GM19455 (cell line): ENCODE results near the gene RALGAPB.
"Not testable (repeated sequence)": the region's sequence is repeated elsewhere in the genome, so short reads cannot be mapped to it uniquely, and the experiment has no call there.

Source experiments
- ATAC-seq: cut with Tn5 transposase; IDR thresholded peaks from one replicate; pipeline ENCODE4 v1.9.1; 2021; ENCODE audit not compliant: unreplicated experiment

Gene RALGAPB

DNA sequence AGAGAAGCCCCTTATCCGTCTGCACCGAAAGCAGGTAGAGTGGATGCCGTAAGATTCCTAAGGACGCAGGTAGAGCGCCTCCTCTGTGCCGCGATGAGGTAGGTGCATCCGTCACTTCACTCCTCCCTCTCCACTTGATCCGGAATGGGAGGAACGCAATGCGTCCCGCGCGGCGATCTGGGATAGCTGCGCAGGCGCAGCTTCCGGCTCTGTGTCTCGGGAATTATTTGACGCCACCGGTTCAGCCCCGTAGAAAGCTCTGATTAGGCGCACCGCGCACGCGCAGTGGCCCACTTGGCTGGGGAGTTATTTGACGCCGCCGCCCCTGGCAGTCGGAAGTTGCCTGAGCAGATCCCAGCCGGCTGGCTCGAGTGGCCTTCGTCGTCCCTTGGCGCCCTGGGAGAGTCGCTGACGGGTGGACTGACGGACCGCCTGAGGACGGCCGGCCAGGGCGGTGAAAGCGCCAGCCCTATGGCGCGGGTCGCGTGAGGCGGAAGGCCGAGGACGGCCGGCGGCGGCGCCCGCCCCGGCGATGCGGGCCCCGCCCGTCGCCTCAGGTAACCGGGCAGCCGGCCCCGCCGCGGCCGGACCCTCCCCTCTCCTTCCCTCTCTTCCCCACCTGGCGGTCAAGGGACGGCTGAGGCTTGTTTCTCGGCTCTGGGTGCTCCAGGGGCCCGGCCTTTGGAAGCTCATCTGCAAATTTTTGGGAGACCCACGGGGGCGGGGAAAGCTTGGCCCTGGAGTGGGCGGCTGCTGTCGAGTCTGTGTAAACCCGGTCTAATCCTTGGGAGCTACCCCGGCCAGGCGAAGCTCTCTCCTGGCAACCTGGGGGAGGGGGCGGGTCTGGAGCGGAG is at the start of gene RALGAPB:
RALGAPB (plus strand) TSS at position 331 of the 854 bp plus-strand sequence. CDS start 15,590 bp downstream, outside the sequence.
- peak; percentile 93 for ATAC-seq

DNA sequence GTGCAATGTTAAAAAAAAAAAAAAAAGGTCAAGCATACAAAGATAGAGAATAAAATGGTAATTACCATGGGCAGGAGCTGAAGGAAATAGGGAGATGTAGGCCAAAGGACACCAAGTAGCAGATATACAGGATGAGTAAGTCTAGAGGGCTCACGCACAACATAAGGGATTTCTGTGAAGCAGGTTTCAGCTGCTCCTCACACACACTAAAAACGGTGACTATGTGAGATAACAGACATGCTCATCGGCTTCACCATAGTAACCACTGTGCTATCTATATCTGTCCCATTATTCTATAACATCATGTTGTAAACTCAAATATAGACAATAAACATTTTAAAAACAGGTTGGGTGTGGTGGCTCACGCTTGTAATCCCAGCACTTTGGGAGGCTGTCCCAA is 49.1 kb upstream of the RALGAPB start:
- ATAC-seq: no peak

DNA sequence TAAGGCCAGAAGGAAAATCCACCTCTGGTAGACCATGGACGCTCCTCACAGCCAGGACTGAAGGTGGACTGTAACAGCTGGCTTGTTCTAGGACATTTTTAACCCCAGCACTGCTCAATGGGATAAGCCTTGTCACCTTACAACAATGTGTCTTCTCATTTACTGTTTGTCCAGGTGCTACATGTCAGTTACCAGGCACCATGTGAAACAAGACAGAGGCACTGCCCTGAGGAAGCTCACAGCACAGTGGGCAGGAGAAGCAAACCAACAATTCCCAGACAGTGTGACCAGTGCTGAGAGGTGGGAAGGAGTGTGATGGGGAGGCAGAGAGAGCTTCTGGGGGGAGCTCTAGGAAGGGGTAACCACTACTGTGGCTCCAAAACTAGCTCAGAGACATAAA is 48.2 kb upstream of the RALGAPB start:
- no peak for ATAC-seq

DNA sequence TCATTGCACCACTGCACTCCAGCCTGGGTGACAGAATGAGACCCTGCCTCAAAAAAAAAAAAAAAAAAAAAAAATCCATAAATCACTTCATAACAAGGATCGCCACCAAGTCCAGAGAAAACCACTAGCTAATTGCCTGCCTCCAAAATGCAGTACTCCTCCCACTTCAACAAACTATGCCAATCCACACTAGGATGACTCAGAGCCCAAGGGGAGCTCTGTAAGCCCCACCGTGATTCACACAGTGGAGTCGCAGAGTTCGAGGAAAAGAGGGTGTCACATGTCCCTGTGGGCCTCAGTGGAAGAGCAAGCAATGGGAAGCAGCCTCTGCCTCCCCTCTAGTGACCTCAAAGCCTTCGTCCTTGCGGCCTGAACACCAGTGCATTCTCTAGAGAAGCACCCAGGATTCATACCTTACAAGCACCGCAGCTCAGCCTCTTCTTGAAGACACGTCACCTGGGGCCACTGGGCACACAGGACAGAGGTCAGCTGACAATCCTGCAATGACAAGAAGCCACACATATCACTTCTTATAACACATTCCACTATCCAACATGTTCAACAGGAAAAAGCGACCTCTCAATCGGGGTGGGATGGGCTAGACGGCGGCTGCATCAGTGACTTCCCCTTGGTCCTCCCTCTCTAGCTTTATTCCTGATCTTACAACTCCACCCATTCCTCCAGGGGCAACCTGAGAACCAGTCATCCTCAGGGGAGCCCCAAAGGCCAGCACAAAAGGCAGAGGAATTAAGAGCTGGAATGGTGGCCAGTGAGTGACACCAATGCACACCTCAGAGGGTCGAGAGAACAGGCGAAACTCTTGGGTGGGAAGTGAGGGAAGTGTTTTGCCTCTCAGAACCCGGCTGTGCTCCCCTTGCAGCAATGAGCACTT is 46.4 kb upstream of the RALGAPB start:
- no peak for ATAC-seq

DNA sequence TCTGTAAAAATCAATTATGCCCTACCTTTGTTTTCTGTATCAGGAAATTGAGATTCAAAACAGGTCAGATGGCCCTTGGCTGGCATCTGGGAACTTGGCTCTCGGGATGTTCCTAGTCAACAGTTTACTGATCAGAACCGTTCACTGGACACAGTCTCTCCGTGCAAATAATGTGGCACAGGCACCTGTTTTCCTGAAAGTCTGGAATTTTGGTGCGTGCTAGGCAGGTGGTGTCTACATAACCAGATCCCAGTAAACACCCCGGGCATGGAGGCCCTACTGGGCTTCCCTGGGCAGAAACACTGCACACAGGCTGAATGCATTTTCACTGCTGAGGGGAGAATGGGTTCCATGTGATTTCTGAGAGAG is 45.0 kb upstream of the RALGAPB start:
- ATAC-seq: no peak

DNA sequence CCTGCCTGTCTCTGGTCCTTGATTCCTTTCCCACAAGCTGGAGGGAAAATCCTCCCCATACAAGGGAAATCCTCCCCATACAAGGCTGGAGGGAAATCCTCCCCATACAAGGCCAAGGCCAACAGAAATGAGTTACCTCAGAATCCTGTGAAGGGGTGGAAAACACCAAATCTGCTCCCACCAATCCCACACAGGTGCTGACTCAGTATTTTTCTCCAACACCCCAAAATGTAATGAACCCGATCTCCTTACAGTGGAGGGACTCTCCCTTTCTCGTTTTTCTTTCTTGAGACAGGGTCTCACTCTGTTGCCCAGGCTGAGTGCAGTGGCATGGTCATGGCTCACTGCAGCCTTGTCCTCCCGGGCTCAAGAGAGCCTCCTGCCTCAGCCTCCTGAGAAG is 43.8 kb upstream of the RALGAPB start:
- ATAC-seq: no peak

DNA sequence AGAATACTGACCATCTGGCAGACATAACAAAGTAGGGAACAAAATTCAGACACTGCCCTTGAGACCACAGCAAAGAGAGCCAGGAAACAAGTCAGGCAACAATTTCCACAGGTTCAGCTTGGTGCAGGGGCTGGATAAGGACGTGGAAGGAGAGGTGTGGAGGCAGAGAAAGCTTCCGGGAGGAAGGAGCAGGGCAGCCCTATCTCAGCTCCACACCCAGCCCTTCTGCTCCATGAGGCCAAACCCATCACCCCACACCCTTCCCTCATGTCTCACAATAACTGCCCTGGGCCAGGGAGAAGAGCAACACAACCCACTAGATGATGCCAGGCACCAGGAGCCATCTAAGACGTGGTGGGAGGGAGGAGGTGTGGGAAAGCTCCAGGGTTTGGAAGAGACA is 43.3 kb upstream of the RALGAPB start:
- no peak for ATAC-seq

DNA sequence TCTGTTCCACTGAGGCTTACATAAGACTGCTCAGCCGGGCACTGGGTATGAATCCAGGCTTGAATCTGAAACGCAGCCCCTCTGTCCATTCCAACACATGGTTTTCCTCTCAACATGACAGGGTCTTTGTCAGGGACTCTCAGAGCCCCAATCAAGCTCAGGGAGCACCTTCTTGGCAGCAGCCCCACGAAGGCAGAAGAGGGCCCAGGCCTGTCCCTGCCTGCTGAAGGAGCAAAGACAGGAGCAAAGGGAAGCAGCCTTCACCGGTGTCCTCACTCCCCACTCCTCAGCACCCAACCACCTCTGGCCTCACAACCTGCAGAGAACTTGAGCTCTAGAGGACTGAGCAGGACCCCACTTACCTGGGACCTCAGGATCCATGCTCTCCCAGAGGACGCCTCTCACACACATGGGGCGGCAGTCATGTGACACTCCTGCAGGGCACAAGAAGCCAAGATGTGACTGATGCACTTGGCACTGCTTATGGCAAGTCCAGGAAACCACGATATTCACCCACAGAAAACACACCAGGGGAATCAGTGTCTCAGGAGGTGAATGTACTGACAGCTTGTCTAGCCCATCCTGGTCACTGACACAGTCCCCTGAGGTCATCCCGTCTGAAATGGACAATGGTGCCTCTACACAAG is 41.8 kb upstream of the RALGAPB start:
- ATAC-seq: no peak

DNA sequence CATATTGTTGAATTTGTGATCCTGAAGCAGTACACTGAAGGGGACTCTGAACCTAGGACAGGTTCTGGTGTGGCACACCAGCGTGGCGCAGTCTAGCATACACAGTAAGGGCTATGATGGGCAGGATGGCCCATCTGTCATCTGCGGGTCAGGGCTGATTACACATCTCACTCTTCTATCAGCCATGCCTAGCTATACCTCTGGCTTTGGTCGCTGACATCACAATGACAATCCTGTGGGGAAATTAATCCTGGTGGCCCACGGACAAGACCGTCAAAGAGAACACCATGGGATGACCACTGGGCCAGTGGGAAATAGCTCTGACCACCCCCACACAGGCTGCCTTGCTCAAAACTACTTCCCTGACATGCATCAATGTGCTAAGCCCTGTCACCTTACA is 40.4 kb upstream of the RALGAPB start:
- ATAC-seq: no peak

DNA sequence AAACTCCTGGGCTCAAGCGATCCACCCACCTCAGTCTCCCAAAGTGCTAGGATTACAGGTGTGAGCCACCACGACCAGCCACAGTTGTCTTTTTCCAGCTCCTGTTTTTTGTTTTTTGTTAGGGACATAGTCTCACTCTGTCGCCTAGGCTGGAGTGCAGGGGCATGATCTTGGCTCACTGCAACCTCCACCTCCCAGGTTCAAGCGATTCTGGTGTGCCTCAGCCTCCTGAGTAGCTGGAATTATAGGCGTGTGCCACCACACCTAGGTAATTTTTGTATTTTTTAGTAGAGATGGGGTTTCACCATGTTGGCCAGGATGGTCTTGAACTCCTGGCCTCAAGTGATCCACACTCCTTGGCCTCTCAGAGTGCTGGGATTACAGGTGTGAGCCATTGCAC is 39.8 kb upstream of the RALGAPB start:
- ATAC-seq: not testable (repeated sequence)

DNA sequence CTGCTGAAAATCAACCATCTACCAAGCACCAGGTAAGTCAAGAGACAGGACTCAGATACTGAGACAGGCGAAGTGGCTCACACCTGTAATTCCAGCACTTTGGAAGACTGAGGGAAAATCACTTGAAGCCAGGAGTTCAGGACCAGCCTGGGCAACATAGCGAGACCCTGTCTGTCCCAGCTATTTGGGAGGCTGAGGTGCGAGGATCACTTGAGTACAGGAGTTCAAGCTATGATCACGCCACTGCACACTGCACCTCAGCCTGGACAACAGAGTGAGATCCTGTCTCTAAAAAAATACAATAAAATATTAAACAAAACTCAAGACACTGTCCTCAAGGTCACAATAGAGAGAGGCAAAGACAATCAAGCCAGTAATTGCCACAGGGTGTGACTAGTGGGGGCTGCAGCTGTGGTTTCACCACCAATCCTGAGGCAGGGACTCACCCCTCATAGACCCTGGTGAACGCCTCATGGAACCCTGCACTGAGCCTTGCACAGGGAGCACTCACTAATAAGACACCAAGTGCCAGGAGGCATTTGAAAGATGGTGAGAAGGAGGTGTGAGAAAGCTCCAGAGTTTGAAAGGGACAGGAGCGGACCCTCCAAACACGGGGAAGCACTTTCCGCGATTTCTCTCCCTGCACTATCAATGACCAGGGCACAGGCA is 39.2 kb upstream of the RALGAPB start:
- ATAC-seq: no peak

DNA sequence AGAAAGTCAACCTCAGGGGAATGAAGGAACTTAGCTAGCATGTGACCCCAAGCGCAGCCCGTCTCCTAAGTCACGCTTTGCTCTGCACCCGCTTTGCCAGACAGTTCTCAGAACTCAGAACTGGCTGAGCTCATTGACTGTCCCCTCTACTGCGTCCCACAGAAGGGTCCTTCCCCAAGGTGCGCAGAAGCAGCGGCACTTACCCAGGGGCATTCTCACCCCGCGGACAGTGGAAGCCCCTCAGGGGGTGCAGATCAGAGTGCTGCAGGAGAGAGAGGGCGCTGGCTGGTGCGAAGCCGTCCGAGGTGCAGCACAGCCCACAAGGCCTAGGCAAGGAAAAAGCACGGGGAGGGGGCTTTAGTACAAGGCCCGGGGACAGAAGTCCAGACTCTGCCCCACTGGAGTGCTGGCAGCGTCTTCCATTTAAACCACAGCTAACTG is 38.3 kb upstream of the RALGAPB start:
- no peak for ATAC-seq

DNA sequence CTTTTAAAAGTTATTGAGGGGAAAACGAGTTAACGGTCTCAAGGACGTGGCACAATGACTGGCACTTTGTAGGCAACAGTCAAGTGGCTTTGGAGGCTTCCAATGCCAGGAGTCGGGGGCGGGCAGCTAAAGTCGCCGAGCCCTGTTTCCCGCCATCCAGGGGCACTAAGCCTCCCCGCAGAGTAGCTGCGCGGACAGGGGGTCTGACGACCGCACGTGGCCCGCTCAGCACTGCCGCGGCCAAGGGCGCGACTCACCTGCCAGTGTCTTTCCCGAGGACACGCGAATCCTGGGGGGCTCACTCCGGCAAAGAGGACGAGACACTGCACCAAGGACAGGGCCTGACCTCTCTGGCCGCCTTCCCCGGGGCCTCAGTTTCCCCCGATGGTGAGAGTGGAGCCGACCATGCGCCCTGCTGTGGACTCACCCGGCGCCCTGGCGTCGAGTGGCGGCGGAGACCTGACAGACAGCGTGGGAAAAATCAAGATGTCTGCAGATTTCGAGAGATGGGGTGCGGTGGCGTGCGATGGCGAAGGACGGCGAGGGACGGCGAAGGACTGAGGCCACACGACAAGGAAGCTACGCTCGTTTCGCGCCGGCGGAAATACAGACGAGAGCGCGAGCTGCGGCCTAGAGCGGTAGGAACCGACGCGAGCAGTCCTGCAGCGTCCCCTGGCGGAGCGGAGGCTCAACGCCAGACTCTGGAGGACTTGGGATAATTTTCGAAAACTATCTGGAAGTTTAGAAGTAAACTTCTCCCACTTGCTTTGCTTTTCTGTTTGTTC is 37.7 kb upstream of the RALGAPB start, which contains the start of gene SNHG17:
SNHG17 (minus strand) TSS at position 559 of the 785 bp plus-strand sequence.
- no peak for ATAC-seq

DNA sequence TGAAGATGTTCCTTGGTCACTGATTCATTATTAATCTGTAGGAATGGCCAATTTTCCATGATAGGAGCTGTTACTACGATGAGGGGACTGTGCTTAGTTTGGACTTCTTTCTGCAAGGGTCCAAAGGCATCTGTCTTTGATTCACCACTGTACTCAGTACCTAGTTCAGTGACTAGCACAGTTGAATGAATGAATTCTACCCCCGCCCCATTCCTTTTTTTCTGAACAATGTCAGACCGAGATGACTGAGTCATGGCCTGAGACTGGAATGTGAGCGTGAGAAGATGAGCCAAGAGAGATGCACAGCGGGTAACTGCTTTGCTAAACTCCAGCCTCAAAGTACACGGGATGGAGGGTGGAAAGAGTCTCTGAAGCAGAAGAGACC is 37.1 kb upstream of the RALGAPB start:
- no peak for ATAC-seq

DNA sequence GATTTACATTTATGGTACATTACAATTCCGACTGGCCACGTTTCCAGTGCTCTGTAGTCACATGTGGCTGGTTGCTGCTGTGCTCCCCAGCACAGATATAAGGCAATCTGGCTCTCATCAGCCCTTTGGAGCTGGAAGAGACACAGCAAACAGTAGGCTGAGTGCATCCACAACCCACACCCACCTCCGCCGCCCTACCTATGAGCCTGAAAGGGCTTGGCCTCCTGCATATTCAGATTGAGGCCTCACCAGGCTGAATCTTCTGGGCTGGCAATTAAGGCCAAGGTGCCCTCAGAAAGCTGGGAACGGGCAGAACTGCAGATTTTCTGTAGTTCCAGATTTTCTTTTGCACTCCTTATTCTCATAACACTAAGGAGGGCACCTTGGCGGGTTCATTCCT is 34.8 kb upstream of the RALGAPB start:
- no peak for ATAC-seq

DNA sequence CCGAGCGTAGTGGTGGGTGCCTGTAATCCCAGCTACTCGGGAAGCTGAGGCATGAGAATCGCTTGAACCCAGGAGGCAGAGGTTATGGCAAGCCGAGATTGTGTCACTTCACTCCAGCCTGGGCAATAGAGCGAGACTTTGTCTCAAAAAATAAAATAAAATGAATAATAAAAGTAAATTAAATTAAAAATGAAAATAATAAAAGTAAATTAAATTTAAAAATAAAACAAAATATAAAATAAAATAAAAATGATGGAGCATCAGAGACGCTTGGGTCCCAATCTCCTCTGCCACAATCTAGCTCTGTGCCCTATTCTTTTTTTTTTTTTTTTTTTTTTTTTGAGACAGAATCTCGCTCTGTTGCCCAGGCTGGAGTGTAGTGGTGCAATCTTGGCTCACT is 31.5 kb upstream of the RALGAPB start:
- ATAC-seq: not testable (repeated sequence)

DNA sequence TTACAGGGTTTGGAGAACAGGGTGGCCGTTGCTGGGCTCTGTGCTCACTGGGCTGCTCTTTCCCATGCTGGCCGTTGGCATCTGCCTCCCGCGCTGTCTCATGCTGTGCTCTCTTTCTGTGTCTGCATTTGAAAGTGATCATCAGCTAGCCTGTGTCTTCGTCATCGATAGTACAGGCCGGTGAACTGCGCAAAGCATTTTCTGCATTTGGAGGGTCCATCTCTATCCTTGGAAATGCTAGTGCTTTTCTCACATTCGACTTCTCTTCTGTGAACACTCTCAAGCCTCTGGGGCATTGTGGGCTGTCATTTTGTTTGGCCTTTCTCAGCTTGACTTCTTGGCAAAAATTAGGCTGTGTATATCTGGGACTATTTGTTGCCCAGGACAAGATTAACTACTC is 30.7 kb upstream of the RALGAPB start:
- no peak for ATAC-seq

DNA sequence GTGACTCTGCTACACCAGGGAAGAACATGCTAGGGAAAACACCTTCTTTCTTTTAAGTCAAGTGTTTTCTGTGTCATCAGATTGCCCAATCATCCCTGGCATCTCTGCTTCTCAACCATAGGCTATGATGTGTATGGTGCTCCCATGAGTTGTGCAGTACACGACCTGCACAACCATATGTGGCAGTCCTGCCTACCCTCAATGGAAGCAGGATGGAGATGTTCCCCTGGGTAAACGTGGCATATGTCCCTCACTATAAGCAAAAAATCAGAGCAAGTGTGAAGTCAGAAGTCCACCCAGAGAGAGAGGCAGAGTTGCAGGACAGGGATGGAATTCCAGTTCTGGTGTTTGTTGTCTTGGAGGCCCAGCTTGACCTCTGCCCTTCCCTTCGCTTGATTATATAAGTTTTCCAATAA is 27.3 kb upstream of the RALGAPB start:
- no peak for ATAC-seq

DNA sequence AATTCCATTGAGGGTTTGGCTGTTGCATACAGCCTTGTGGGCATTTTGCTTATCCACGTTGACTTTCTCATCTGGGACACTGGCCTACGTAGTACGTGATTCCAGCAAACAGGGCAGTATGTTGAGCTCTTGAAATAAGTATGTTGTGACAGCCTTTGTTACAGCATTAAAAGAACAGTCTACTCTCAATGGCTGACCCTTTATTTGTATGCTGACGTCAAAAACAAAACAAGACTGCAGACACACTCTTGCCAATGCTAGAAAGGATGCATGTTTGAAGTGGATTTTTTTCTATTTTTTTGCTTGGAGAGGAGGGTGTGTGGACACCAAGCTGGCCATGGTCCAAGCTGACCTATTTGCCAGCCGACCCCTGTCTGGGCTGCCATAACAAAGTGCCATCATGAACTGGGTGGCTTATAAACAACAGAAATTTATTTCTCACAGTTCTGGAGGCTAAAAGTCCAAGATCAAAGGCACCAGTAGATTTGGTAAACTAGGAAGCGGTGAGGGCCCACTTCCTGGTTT is 26.7 kb upstream of the RALGAPB start:
- no peak for ATAC-seq
